ENCODE measurements around the gene FAM111A.
A peak's percentile ranks its signal among the peaks of the same experiment; 100 is the strongest.
"Not testable (repeated sequence)": the region's sequence is repeated elsewhere in the genome, so short reads cannot be mapped to it uniquely, and the experiment has no call there.

The FAM111A gene

GRCh38 chr11:59119826-59120225, 22.8 kb upstream of the FAM111A start:
- no peaks in the 10 kb centered on the region for H3K4me1 ChIP-seq (ENCODE audit: insufficient read depth, low read length)
- TF ChIP-seq EZH2 (IDR thresholded peaks at IDR 0.05; ENCODE audit: borderline replicate concordance, low read depth, low read length, severe bottlenecking) (no peak), CTCF (IDR thresholded peaks at IDR 0.05; ENCODE audit: borderline replicate concordance, extremely low read depth, low read length, poor library complexity, severe bottlenecking) (no peak)
- H3K4me3 ChIP-seq (ENCODE audit: low read depth in 1 of 2, low read length in 2 of 2), result no peak overlapping the region
- peaks cover 75% of the 10 kb centered on the region for H3K9me3 ChIP-seq (ENCODE audit: insufficient read depth, low read length, severe bottlenecking)
- H3K27ac ChIP-seq (ENCODE audit: low read length), result no peak overlapping the region
- peaks cover 27% of the 10 kb centered on the region for H3K79me2 ChIP-seq (ENCODE audit: insufficient read depth, low read length)
- no peak overlapping the region for H3K9ac ChIP-seq (ENCODE audit: low read depth, low read length)
- ATAC-seq (ENCODE audit: insufficient read depth, low read depth) (no peak), DNase-seq (no peak)
- no peaks in the 10 kb centered on the region for H4K20me1 ChIP-seq (ENCODE audit: insufficient read depth, low read length)
- no peak overlapping the region for H2AFZ ChIP-seq (ENCODE audit: low read depth, low read length)
- peaks cover 91% of the 10 kb centered on the region for H3K36me3 ChIP-seq (ENCODE audit: insufficient read depth, low read length)
- no peaks in the 10 kb centered on the region for H3K27me3 ChIP-seq (ENCODE audit: insufficient read depth, low read length, poor library complexity)
- no peak overlapping the region for H3K4me2 ChIP-seq (ENCODE audit: insufficient read depth, low read length)

GRCh38 chr11:59135648-59136461, 6.8 kb upstream of the FAM111A start:
- peaks cover 6% of the 10 kb centered on the region for H3K79me2 ChIP-seq (ENCODE audit: insufficient read depth, low read length)
- no peak overlapping the region for H3K4me3 ChIP-seq (ENCODE audit: low read depth in 1 of 2, low read length in 2 of 2)
- H4K20me1 ChIP-seq (ENCODE audit: insufficient read depth, low read length), result no peaks in the 10 kb centered on the region
- peak overlapping the region; percentile 33; the same call in 1 of the 2 replicates for H3K27ac ChIP-seq (ENCODE audit: low read length)
- H3K36me3 ChIP-seq (ENCODE audit: insufficient read depth, low read length), result peaks cover 64% of the 10 kb centered on the region
- H3K9me3 ChIP-seq (ENCODE audit: insufficient read depth, low read length, severe bottlenecking), result peaks cover 22% of the 10 kb centered on the region
- H3K9ac ChIP-seq (ENCODE audit: low read depth, low read length), result peak overlapping the region; percentile 27; the same call in 1 of the 2 replicates
- ATAC-seq (ENCODE audit: insufficient read depth, low read depth) (peak; percentile 98), DNase-seq (peak; percentile 86)
- no peak for TF ChIP-seq EZH2 (IDR thresholded peaks at IDR 0.05; ENCODE audit: borderline replicate concordance, low read depth, low read length, severe bottlenecking)
- TF ChIP-seq CTCF (IDR thresholded peaks at IDR 0.05; ENCODE audit: borderline replicate concordance, extremely low read depth, low read length, poor library complexity, severe bottlenecking), result peak; percentile 99
- 0 out of 2 replicates have a peak overlapping the region, but pooled peaks have one; percentile 52 for H2AFZ ChIP-seq (ENCODE audit: low read depth, low read length)
- peak overlapping the region; percentile 51 for H3K4me2 ChIP-seq (ENCODE audit: insufficient read depth, low read length)
- H3K27me3 ChIP-seq (ENCODE audit: insufficient read depth, low read length, poor library complexity), result no peaks in the 10 kb centered on the region
- H3K4me1 ChIP-seq (ENCODE audit: insufficient read depth, low read length), result peaks cover 17% of the 10 kb centered on the region

GRCh38 chr11:59136551-59136950, 6.1 kb upstream of the FAM111A start:
- H3K4me2 ChIP-seq (ENCODE audit: insufficient read depth, low read length); ATAC-seq (ENCODE audit: insufficient read depth, low read depth): not testable (repeated sequence)

GRCh38 chr11:59137190-59137589, 5.5 kb upstream of the FAM111A start:
- H3K27me3 ChIP-seq (ENCODE audit: insufficient read depth, low read length, poor library complexity), result no peaks in the 10 kb centered on the region
- H3K36me3 ChIP-seq (ENCODE audit: insufficient read depth, low read length), result peaks cover 55% of the 10 kb centered on the region
- peaks cover 13% of the 10 kb centered on the region for H3K9me3 ChIP-seq (ENCODE audit: insufficient read depth, low read length, severe bottlenecking)
- no peaks in the 10 kb centered on the region for H4K20me1 ChIP-seq (ENCODE audit: insufficient read depth, low read length)
- no peak overlapping the region for H2AFZ ChIP-seq (ENCODE audit: low read depth, low read length)
- H3K4me2 ChIP-seq (ENCODE audit: insufficient read depth, low read length), result no peak overlapping the region
- no peak overlapping the region for H3K27ac ChIP-seq (ENCODE audit: low read length)
- no peak overlapping the region for H3K9ac ChIP-seq (ENCODE audit: low read depth, low read length)
- H3K4me1 ChIP-seq (ENCODE audit: insufficient read depth, low read length), result peaks cover 30% of the 10 kb centered on the region
- H3K79me2 ChIP-seq (ENCODE audit: insufficient read depth, low read length), result peaks cover 18% of the 10 kb centered on the region
- no peak overlapping the region for H3K4me3 ChIP-seq (ENCODE audit: low read depth in 1 of 2, low read length in 2 of 2)
- ATAC-seq (ENCODE audit: insufficient read depth, low read depth) (no peak), DNase-seq (no peak)
- no peak for TF ChIP-seq EZH2 (IDR thresholded peaks at IDR 0.05; ENCODE audit: borderline replicate concordance, low read depth, low read length, severe bottlenecking)

More at GRCh38 chr11:59136551-59136950, 6.1 kb upstream of the FAM111A start:
- H3K27ac ChIP-seq (ENCODE audit: low read length); H3K9ac ChIP-seq (ENCODE audit: low read depth, low read length); DNase-seq; H3K4me3 ChIP-seq (ENCODE audit: low read depth in 1 of 2, low read length in 2 of 2); H2AFZ ChIP-seq (ENCODE audit: low read depth, low read length); H4K20me1 ChIP-seq (ENCODE audit: insufficient read depth, low read length); H3K27me3 ChIP-seq (ENCODE audit: insufficient read depth, low read length, poor library complexity): not testable (repeated sequence)
- Histone ChIP-seq H3K9me3 (ENCODE audit: insufficient read depth, low read length, severe bottlenecking) (peaks cover 19% of the 10 kb centered on the region), H3K4me1 (ENCODE audit: insufficient read depth, low read length) (peaks cover 24% of the 10 kb centered on the region), H3K79me2 (ENCODE audit: insufficient read depth, low read length) (peaks cover 13% of the 10 kb centered on the region), H3K36me3 (ENCODE audit: insufficient read depth, low read length) (peaks cover 61% of the 10 kb centered on the region)

Data from DND-41 (cell line).